Measurements from ENCODE around the gene GRM3. TPM values are rescaled to one million over a fixed set of nuclear protein-coding genes. Genes with fewer than 3 reads are reported as not detected.
A peak's percentile ranks its signal among the peaks of the same experiment; 100 is the strongest.

GRM3 gene
- total RNA-seq, 4 donors from 2014 or later = not detected

GRCh38 chr7:86653919-86654659 lies 10.4 kb downstream of the GRM3 start:
- Histone ChIP-seq H3K27ac (peak overlapping the region; percentile 8 to 38 (median 35)), H3K4me1 (no peaks in the 10 kb centered on the region), H3K27me3 (no peaks in the 10 kb centered on the region), H3K36me3 (no peaks in the 10 kb centered on the region), H3K4me3 (replicated peaks in 1 of 3) (no peak overlapping the region), H3K9me3 (no peaks in the 10 kb centered on the region)
- intact Hi-C loops (cut with DNase I) = no loop called here
- no peak for TF ChIP-seq CTCF (IDR thresholded peaks at IDR 0.05)
- TF ChIP-seq POLR2A (IDR thresholded peaks at IDR 0.05) = no peak
- 7 to 10% methylated on average over 9 of the region's 9 CpGs for WGBS, 2 donors
- DNase-seq = peak; percentile 78 to 80

GRCh38 chr7:86657948-86658347 lies 14.2 kb downstream of the GRM3 start:
- Histone ChIP-seq H3K9me3 (no peaks in the 10 kb centered on the region), H3K36me3 (no peaks in the 10 kb centered on the region), H3K4me1 (no peaks in the 10 kb centered on the region), H3K27me3 (no peaks in the 10 kb centered on the region), H3K27ac (no peak overlapping the region), H3K4me3 (replicated peaks in 1 of 3) (no peak overlapping the region)
- WGBS, 2 donors = 88 to 89% methylated on average over 2 of the region's 2 CpGs
- DNase-seq = no peak
- TF ChIP-seq POLR2A (IDR thresholded peaks at IDR 0.05) (no peak), CTCF (IDR thresholded peaks at IDR 0.05) (no peak)
- intact Hi-C loops (cut with DNase I) = no loop called here

- H3K4me3 ChIP-seq (replicated peaks in 1 of 3) = no peak overlapping the region
- TF ChIP-seq CTCF (IDR thresholded peaks at IDR 0.05) (no peak), POLR2A (IDR thresholded peaks at IDR 0.05) (no peak)
- H3K27ac ChIP-seq = no peak overlapping the region
- no peaks in the 10 kb centered on the region for H3K4me1 ChIP-seq
- DNase-seq = no peak
- no peaks in the 10 kb centered on the region for H3K36me3 ChIP-seq
- intact Hi-C loops (cut with DNase I) = no loop called here
- no peaks in the 10 kb centered on the region for H3K27me3 ChIP-seq
- H3K9me3 ChIP-seq = no peaks in the 10 kb centered on the region
- 85 to 91% methylated on average over 3 of the region's 3 CpGs for WGBS, 2 donors
These were observed 17.3 kb downstream of the GRM3 start for GRCh38 chr7:86660950-86661462.

GRCh38 chr7:86664486-86664885 lies 20.8 kb downstream of the GRM3 start:
- Histone ChIP-seq H3K4me3 (replicated peaks in 1 of 3) (no peak overlapping the region), H3K4me1 (no peaks in the 10 kb centered on the region), H3K27me3 (no peaks in the 10 kb centered on the region), H3K9me3 (no peaks in the 10 kb centered on the region), H3K36me3 (no peaks in the 10 kb centered on the region), H3K27ac (no peak overlapping the region)
- intact Hi-C loops (cut with DNase I) = no loop called here
- TF ChIP-seq CTCF (IDR thresholded peaks at IDR 0.05) (no peak), POLR2A (IDR thresholded peaks at IDR 0.05) (no peak)
- 86 to 97% methylated on average over 1 of the region's 1 CpG for WGBS, 2 donors
- no peak for DNase-seq

GRCh38 chr7:86664991-86665390 lies 21.3 kb downstream of the GRM3 start:
- no peak overlapping the region for H3K27ac ChIP-seq
- WGBS, 2 donors = 94 to 96% methylated on average over 5 of the region's 5 CpGs
- H3K36me3 ChIP-seq = no peaks in the 10 kb centered on the region
- TF ChIP-seq CTCF (IDR thresholded peaks at IDR 0.05) = no peak
- no peak for TF ChIP-seq POLR2A (IDR thresholded peaks at IDR 0.05)
- DNase-seq = no peak
- no peaks in the 10 kb centered on the region for H3K4me1 ChIP-seq
- H3K27me3 ChIP-seq = no peaks in the 10 kb centered on the region
- intact Hi-C loops (cut with DNase I) = no loop called here
- no peak overlapping the region for H3K4me3 ChIP-seq (replicated peaks in 1 of 3)
- H3K9me3 ChIP-seq = no peaks in the 10 kb centered on the region

Measured in thyroid gland (tissue), 4 donors.